Esophagus squamous epithelium (tissue), 4 donors: ENCODE results near the gene PTPN1.

Experiments
- POLR2A ChIP-seq, 4 donors: fragments of 450-650 bp; IDR thresholded peaks; one replicate each; pipeline ENCODE4 v1.6.1; 2017; ENCODE audit warnings: antibody characterized with exemption in 4 of 4, mild to moderate bottlenecking in 4 of 4, moderate library complexity in 3 of 4
- TF ChIP-seq, protein P1 (sequence below), 6 experiments: fragments of 450-650 bp in 4 of 6; fragments of 200-600 bp in 2 of 6; sonication (generic) in 2 of 6; IDR thresholded peaks; one replicate each; pipeline ENCODE4 v1.5.1; 2016 to 2019; ENCODE audit warnings: antibody characterized with exemption in 6 of 6, mild to moderate bottlenecking in 4 of 6, moderate library complexity in 4 of 6

DNA sequence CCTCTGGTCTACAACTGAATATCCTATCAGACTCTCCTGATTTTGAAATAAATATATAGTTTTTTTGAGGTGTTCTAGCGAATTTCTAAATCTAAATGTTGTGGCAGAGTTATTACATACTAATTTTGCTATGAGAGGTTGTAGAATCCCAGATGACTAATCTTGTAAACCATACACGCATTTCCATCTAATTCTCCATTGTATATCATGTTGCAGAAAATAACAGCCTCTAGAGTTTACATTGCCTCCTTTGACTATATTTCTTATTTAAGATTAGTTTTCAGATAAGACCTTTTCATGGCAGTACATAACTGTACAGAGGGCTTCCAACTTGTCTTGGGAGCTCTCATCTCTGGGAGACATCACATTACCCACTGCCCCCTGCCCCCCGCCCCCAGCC lies 22.9 kb downstream of the PTPN1 start:
- TF ChIP-seq, protein P1, sequence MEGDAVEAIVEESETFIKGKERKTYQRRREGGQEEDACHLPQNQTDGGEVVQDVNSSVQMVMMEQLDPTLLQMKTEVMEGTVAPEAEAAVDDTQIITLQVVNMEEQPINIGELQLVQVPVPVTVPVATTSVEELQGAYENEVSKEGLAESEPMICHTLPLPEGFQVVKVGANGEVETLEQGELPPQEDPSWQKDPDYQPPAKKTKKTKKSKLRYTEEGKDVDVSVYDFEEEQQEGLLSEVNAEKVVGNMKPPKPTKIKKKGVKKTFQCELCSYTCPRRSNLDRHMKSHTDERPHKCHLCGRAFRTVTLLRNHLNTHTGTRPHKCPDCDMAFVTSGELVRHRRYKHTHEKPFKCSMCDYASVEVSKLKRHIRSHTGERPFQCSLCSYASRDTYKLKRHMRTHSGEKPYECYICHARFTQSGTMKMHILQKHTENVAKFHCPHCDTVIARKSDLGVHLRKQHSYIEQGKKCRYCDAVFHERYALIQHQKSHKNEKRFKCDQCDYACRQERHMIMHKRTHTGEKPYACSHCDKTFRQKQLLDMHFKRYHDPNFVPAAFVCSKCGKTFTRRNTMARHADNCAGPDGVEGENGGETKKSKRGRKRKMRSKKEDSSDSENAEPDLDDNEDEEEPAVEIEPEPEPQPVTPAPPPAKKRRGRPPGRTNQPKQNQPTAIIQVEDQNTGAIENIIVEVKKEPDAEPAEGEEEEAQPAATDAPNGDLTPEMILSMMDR (IDR thresholded peaks at IDR 0.05), result no peak
- TF ChIP-seq POLR2A (IDR thresholded peaks at IDR 0.05), result no peak
